ENCODE data around the gene TTC24. TPM values are rescaled to one million over a fixed set of nuclear protein-coding genes. Genes with fewer than 3 reads are reported as not detected.

Gene TTC24
- total RNA-seq, 2 donors from 2014 or later: 4.5 to 6.8 TPM

Other genes with a start within 250 kb of the TTC24 start
- gene CCT3, start 241.4 kb upstream of the TTC24 start, total RNA-seq: 100 to 1,000 TPM; 229 to 347 TPM
- under 1 TPM in 1 of 2 donors, not detected in 1; 0.76 TPM for gene TSACC, start 241.2 kb upstream of the TTC24 start, total RNA-seq
- gene RHBG, start 210.5 kb upstream of the TTC24 start, total RNA-seq: not detected
- 10 to 100 TPM; 31.7 to 62.5 TPM for gene MEF2D, start 78.9 kb upstream of the TTC24 start, total RNA-seq
- gene IQGAP3, start 7.2 kb upstream of the TTC24 start, total RNA-seq: 10 to 100 TPM in 1 of 2 donors, 1 to 10 TPM in 1; 5.1 to 30.5 TPM
- 10 to 100 TPM; 71.4 to 95.1 TPM for gene NAXE, start 12.1 kb downstream of the TTC24 start, total RNA-seq
- 10 to 100 TPM; 26.1 to 35.8 TPM for gene GPATCH4, start 21.8 kb downstream of the TTC24 start, total RNA-seq
- 1 to 10 TPM in 1 of 2 donors, not detected in 1; 3.8 TPM for gene HAPLN2, start 39.7 kb downstream of the TTC24 start, total RNA-seq
- not detected for gene BCAN, start 62.4 kb downstream of the TTC24 start, total RNA-seq
- gene NES, start 97.7 kb downstream of the TTC24 start, total RNA-seq: not detected
- gene CRABP2, start 125.9 kb downstream of the TTC24 start, total RNA-seq: 1 to 10 TPM; 1.6 to 2.3 TPM
- gene METTL25B, start 148.7 kb downstream of the TTC24 start, total RNA-seq: 10 to 100 TPM; 39.4 to 64.9 TPM
- gene ISG20L2, start 149.0 kb downstream of the TTC24 start, total RNA-seq: 10 to 100 TPM; 46.2 to 50.7 TPM
- gene MRPL24, start 161.4 kb downstream of the TTC24 start, total RNA-seq: 10 to 100 TPM; 61.4 to 70.4 TPM
- 100 to 1,000 TPM; 281 to 325 TPM for gene HDGF, start 172.0 kb downstream of the TTC24 start, total RNA-seq
- gene PRCC, start 187.8 kb downstream of the TTC24 start, total RNA-seq: 10 to 100 TPM; 44.5 to 72.1 TPM
- 100 to 1,000 TPM; 186 to 215 TPM for gene SH2D2A, start 237.1 kb downstream of the TTC24 start, total RNA-seq

Data from activated naive CD4-positive, alpha-beta T cell treated with anti-CD3 and anti-CD28 coated beads, Interleukin-2, amount 50 U/mL, for 72 hours (primary cell).